ENCODE data around the gene CES5A. TPM values are rescaled to one million over a fixed set of nuclear protein-coding genes. Genes with fewer than 3 reads are reported as not detected.
"Not testable (repeated sequence)": the region's sequence is repeated elsewhere in the genome, so short reads cannot be mapped to it uniquely, and the experiment has no call there.

The CES5A gene
- total RNA-seq, 4 donors from 2014 or later: 0.34 to 0.56 (median 0.46) TPM

GRCh38 chr16:55815320-55815719, 59.9 kb downstream of the CES5A start:
- TF ChIP-seq CTCF (IDR thresholded peaks at IDR 0.05) (no peak), POLR2A (IDR thresholded peaks at IDR 0.05) (no peak)
- WGBS, 2 donors: 75 to 80% methylated on average over 3 to 4 of the region's 4 CpGs
- H3K4me3 ChIP-seq (ENCODE audit: low read depth, poor library complexity, severe bottlenecking): no peak overlapping the region
- intact Hi-C loops (cut with DNase I; ENCODE audit: low total_unique reads): no loop called here
- no peak for DNase-seq (ENCODE audit: low spot score in 2 of 2)

DNA sequence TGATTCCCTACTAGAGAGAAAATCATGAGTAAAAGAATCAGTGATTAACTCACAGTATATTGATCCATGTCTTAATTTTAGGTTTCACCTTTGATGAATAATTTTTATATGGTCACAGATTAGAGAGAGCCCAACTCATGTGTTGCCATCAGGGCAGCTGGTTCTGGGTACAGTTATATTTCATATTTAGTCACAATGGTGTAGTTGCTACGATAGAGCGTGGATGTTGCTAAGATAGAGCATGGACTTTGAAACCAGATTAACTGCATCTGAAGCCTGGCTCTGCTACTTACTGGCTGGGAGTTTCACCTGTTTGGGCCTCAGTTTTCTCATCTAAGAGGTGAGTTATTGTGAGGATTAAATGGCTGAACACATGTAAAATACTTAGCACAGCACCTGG, 61.0 kb downstream of the CES5A start:
- 44 to 77% methylated on average over 2 of the region's 2 CpGs for WGBS, 2 donors
- H3K4me3 ChIP-seq (ENCODE audit: low read depth, poor library complexity, severe bottlenecking); intact Hi-C loops (cut with DNase I; ENCODE audit: low total_unique reads); DNase-seq (ENCODE audit: low spot score in 2 of 2): not testable (repeated sequence)

- DNase-seq (ENCODE audit: low spot score in 2 of 2); intact Hi-C loops (cut with DNase I; ENCODE audit: low total_unique reads); H3K4me3 ChIP-seq (ENCODE audit: low read depth, poor library complexity, severe bottlenecking): not testable (repeated sequence)
- 78 to 88% methylated on average over 6 to 9 of the region's 9 CpGs for WGBS, 2 donors
These were observed 61.4 kb downstream of the CES5A start for GRCh38 chr16:55813730-55814129.

DNA sequence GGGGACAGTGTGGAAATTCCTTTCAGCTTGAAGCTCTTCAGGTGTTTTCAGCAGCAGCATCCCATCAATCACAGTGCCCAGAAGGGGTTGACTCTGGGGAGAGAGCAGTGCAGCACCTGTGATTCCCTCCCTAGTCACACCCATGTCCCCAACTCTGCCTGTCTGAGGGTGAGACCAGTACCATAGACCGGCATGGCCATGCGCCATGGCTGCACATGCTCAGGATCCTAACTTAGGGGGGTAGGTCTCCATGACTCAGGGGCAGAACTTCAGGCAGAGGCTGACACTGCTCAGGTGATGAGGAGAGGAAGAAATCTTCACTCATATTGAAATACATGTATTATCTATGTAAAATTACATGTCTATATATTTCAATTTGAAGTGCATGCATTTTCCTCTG, 62.2 kb downstream of the CES5A start:
- intact Hi-C loops (cut with DNase I; ENCODE audit: low total_unique reads): no loop called here
- TF ChIP-seq POLR2A (IDR thresholded peaks at IDR 0.05) (no peak), CTCF (IDR thresholded peaks at IDR 0.05) (no peak)
- 50 to 71% methylated on average over 2 of the region's 2 CpGs for WGBS, 2 donors
- H3K4me3 ChIP-seq (ENCODE audit: low read depth, poor library complexity, severe bottlenecking): no peak overlapping the region
- no peak for DNase-seq (ENCODE audit: low spot score in 2 of 2)

GRCh38 chr16:55811811-55812210, 63.4 kb downstream of the CES5A start:
- no peak for DNase-seq (ENCODE audit: low spot score in 2 of 2)
- WGBS, 2 donors: 72% methylated on average over 4 of the region's 4 CpGs
- intact Hi-C loops (cut with DNase I; ENCODE audit: low total_unique reads): no loop called here
- no peak for TF ChIP-seq POLR2A (IDR thresholded peaks at IDR 0.05)
- no peak for TF ChIP-seq CTCF (IDR thresholded peaks at IDR 0.05)
- H3K4me3 ChIP-seq (ENCODE audit: low read depth, poor library complexity, severe bottlenecking): no peak overlapping the region

GRCh38 chr16:55810451-55810961, 64.7 kb downstream of the CES5A start:
- intact Hi-C loops (cut with DNase I; ENCODE audit: low total_unique reads): no loop called here
- no peak for DNase-seq (ENCODE audit: low spot score in 2 of 2)
- WGBS, 2 donors: 75 to 82% methylated on average over 8 of the region's 8 CpGs
- TF ChIP-seq CTCF (IDR thresholded peaks at IDR 0.05) (no peak), POLR2A (IDR thresholded peaks at IDR 0.05) (no peak)
- no peak overlapping the region for H3K4me3 ChIP-seq (ENCODE audit: low read depth, poor library complexity, severe bottlenecking)

DNA sequence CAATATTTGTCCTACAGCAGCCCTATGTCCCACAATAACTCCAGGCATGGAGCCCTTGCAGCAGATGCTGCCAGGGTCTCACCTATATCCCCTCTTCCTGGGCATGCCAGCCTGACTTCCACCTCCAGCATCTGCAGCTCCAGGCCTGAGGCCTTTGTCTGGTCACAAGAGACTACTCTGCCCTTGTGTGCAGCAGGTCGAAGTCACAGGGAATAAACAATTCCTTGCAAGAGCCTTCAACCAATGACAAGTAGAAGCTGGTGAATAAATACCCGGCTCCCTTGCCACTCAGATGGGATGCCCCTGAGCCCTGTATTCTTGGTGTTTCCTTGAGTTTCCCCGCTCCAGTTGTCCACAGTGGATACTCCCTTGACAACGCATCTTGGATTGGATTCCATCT, 65.3 kb downstream of the CES5A start:
- TF ChIP-seq CTCF (IDR thresholded peaks at IDR 0.05) (no peak), POLR2A (IDR thresholded peaks at IDR 0.05) (no peak)
- intact Hi-C loops (cut with DNase I; ENCODE audit: low total_unique reads): no loop called here
- WGBS, 2 donors: 86 to 90% methylated on average over 4 of the region's 4 CpGs
- no peak for DNase-seq (ENCODE audit: low spot score in 2 of 2)
- no peak overlapping the region for H3K4me3 ChIP-seq (ENCODE audit: low read depth, poor library complexity, severe bottlenecking)

Data from lower leg skin (tissue), 4 donors.